Erythroblast (primary cell): ENCODE measurements around the gene KRTAP10-7.

Source experiments
- DNase-seq, 2 experiments: peaks; one replicate each; lab custom pipeline; 2025; lab: John Stamatoyannopoulos, UW
- GATA1 ChIP-seq: IDR thresholded peaks from 2 replicates; pipeline ENCODE4 v1.6.1; 2011; ENCODE audit warnings: low read depth, mild to moderate bottlenecking, control low read depth, low read length, moderate library complexity
- POLR2A ChIP-seq: IDR thresholded peaks from 2 replicates; pipeline ENCODE4 v1.6.1; 2011; ENCODE audit warnings: mild to moderate bottlenecking, low read length

Gene KRTAP10-7

GRCh38 chr21:44650973-44651675 lies 50.7 kb downstream of the KRTAP10-7 start:
- no peak for DNase-seq
- TF ChIP-seq GATA1 (no peak), POLR2A (no peak)
